ENCODE measurements around the gene WDR74. TPM values are rescaled to one million over a fixed set of nuclear protein-coding genes. Genes with fewer than 3 reads are reported as not detected.

The WDR74 gene
- total and polyA plus RNA-seq, 2 donors (not counting 1 experiment from before 2014, with no cell fraction given) = 14.8 to 86.9 TPM

GRCh38 chr11:62788991-62789390 is 50.4 kb downstream of the WDR74 start:
- Histone ChIP-seq H3K4me2 (ENCODE audit: extremely low read depth, insufficient read depth, low read length) (no peak overlapping the region), H3K4me1 (ENCODE audit: control insufficient read depth, extremely low read depth, insufficient read depth, low read length) (peaks cover 19% of the 10 kb centered on the region), H3K36me3 (ENCODE audit: control insufficient read depth, insufficient read depth, low read length) (peaks cover 10% of the 10 kb centered on the region), H3K27me3 (ENCODE audit: control insufficient read depth, insufficient read depth, low read length) (no peaks in the 10 kb centered on the region), H3K9me3 (ENCODE audit: control insufficient read depth, insufficient read depth, low read depth, low read length) (no peaks in the 10 kb centered on the region), H3K27ac (ENCODE audit: insufficient read depth, low read length) (no peak overlapping the region), H4K20me1 (ENCODE audit: control insufficient read depth, extremely low read depth, insufficient read depth, low read length) (no peaks in the 10 kb centered on the region), H3K79me2 (ENCODE audit: control insufficient read depth, insufficient read depth, low read length) (peaks cover 39% of the 10 kb centered on the region), H3K4me3 (replicated peaks in 1 of 4; ENCODE audit: control extremely low read depth in 1 of 4, insufficient read depth in 1 of 4, low read depth in 3 of 4, low read length in 4 of 4) (no peak overlapping the region), H3K9ac (ENCODE audit: insufficient read depth, low read length) (no peak overlapping the region), H2AFZ (ENCODE audit: low read length) (no peak overlapping the region)
- no peak for DNase-seq (ENCODE audit: low read depth in 2 of 2)
- TF ChIP-seq EZH2 (IDR thresholded peaks at IDR 0.05; ENCODE audit: low read length, missing control alignments) (no peak), CTCF (conservative IDR thresholded peaks at IDR 0.05 in 1 of 2, IDR thresholded peaks at IDR 0.05 in 1 of 2; ENCODE audit: low read depth in 1 of 2, low read length in 2 of 2) (no peak)

- H3K9ac ChIP-seq (ENCODE audit: insufficient read depth, low read length) = peak within 1 kb of the TSS; percentile 89
- H3K27me3 ChIP-seq (ENCODE audit: control insufficient read depth, insufficient read depth, low read length) = no peaks in the 10 kb centered on the region
- peaks cover 11% of the 10 kb centered on the region for H3K36me3 ChIP-seq (ENCODE audit: control insufficient read depth, insufficient read depth, low read length)
- DNase-seq (ENCODE audit: low read depth in 2 of 2) = peak; percentile 97 to 98
- peaks cover 39% of the 10 kb centered on the region for H3K79me2 ChIP-seq (ENCODE audit: control insufficient read depth, insufficient read depth, low read length)
- peak within 1 kb of the TSS; percentile 93 for H3K27ac ChIP-seq (ENCODE audit: insufficient read depth, low read length)
- peaks cover 16% of the 10 kb centered on the region for H3K4me1 ChIP-seq (ENCODE audit: control insufficient read depth, extremely low read depth, insufficient read depth, low read length)
- H3K4me2 ChIP-seq (ENCODE audit: extremely low read depth, insufficient read depth, low read length) = peak within 1 kb of the TSS; percentile 98
- TF ChIP-seq EZH2 (IDR thresholded peaks at IDR 0.05; ENCODE audit: low read length, missing control alignments) = no peak
- peak; percentile 58 to 59 for TF ChIP-seq CTCF (conservative IDR thresholded peaks at IDR 0.05 in 1 of 2, IDR thresholded peaks at IDR 0.05 in 1 of 2; ENCODE audit: low read depth in 1 of 2, low read length in 2 of 2)
- H4K20me1 ChIP-seq (ENCODE audit: control insufficient read depth, extremely low read depth, insufficient read depth, low read length) = no peaks in the 10 kb centered on the region
- H2AFZ ChIP-seq (ENCODE audit: low read length) = peak within 1 kb of the TSS; percentile 59
- H3K9me3 ChIP-seq (ENCODE audit: control insufficient read depth, insufficient read depth, low read depth, low read length) = no peaks in the 10 kb centered on the region
- H3K4me3 ChIP-seq (replicated peaks in 1 of 4; ENCODE audit: control extremely low read depth in 1 of 4, insufficient read depth in 1 of 4, low read depth in 3 of 4, low read length in 4 of 4) = peak within 1 kb of the TSS; percentile 87 to 99 (median 98)
These were observed 52.2 kb downstream of the WDR74 start, which contains the start of gene TMEM179B for GRCh38 chr11:62787005-62787759. TMEM179B (plus strand) TSS chr11:62787402; CDS start chr11:62787432, 30 bp downstream.

- H3K4me1 ChIP-seq (ENCODE audit: control insufficient read depth, extremely low read depth, insufficient read depth, low read length) = peaks cover 14% of the 10 kb centered on the region
- peak overlapping the region; percentile 93 for H3K27ac ChIP-seq (ENCODE audit: insufficient read depth, low read length)
- H4K20me1 ChIP-seq (ENCODE audit: control insufficient read depth, extremely low read depth, insufficient read depth, low read length) = no peaks in the 10 kb centered on the region
- DNase-seq (ENCODE audit: low read depth in 2 of 2) = peak; percentile 68 to 78
- TF ChIP-seq EZH2 (IDR thresholded peaks at IDR 0.05; ENCODE audit: low read length, missing control alignments) = no peak
- peak; percentile 89 to 92 for TF ChIP-seq CTCF (conservative IDR thresholded peaks at IDR 0.05 in 1 of 2, IDR thresholded peaks at IDR 0.05 in 1 of 2; ENCODE audit: low read depth in 1 of 2, low read length in 2 of 2)
- no peaks in the 10 kb centered on the region for H3K9me3 ChIP-seq (ENCODE audit: control insufficient read depth, insufficient read depth, low read depth, low read length)
- peak overlapping the region; percentile 89 for H3K9ac ChIP-seq (ENCODE audit: insufficient read depth, low read length)
- H2AFZ ChIP-seq (ENCODE audit: low read length) = peak overlapping the region; percentile 24
- H3K27me3 ChIP-seq (ENCODE audit: control insufficient read depth, insufficient read depth, low read length) = no peaks in the 10 kb centered on the region
- H3K4me3 ChIP-seq (replicated peaks in 1 of 4; ENCODE audit: control extremely low read depth in 1 of 4, insufficient read depth in 1 of 4, low read depth in 3 of 4, low read length in 4 of 4) = peak overlapping the region; percentile 53 to 99 (median 92)
- peak overlapping the region; percentile 98 for H3K4me2 ChIP-seq (ENCODE audit: extremely low read depth, insufficient read depth, low read length)
- H3K36me3 ChIP-seq (ENCODE audit: control insufficient read depth, insufficient read depth, low read length) = peaks cover 12% of the 10 kb centered on the region
- peaks cover 36% of the 10 kb centered on the region for H3K79me2 ChIP-seq (ENCODE audit: control insufficient read depth, insufficient read depth, low read length)
These were observed 52.9 kb downstream of the WDR74 start for GRCh38 chr11:62786318-62787004.

Measured in fibroblast of lung (primary cell).